ENCODE data around the gene FUCA1. TPM values are rescaled to one million over a fixed set of nuclear protein-coding genes. Genes with fewer than 3 reads are reported as not detected.

Gene FUCA1
- total and polyA plus RNA-seq, 2 of the 8 experiments (the other 6 are each of a cell fraction or from before 2014, with no cell fraction given) = 5.9 to 6.4 TPM

DNA sequence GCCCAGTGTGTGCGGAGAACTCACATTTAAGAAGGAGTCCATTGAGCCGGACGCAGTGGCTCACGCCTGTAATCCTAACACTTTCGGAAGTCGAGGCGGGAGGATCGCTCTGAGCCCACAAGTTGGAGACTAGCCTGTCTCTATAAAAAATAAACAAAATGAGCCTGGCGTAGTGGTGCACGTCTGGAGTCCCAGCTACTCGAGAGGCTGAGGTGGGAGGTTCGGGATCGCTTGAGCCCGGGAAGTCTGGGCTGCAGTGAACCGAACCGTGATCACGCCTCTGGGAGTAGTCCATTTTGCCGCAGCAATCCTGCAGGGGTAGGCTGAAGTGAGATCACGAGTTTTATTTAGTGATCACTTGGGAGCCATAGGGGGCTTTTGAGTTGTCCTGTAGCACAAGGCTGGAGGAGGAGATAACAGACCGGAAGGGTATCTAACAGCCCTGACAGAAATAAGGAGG lies 497 bp upstream of the FUCA1 start (continued):
- no peak for TF ChIP-seq TBP (IDR thresholded peaks at IDR 0.05; ENCODE audit: low read depth, low read length)

Data from H1 (cell line).